HG03439 (cell line): ENCODE results near the gene CHAC1.

Source experiments
- ATAC-seq: cut with Tn5 transposase; IDR thresholded peaks from one replicate; pipeline ENCODE4 v1.9.1; 2021; ENCODE audit warnings: mild to moderate bottlenecking, moderate library complexity; ENCODE audit not compliant: unreplicated experiment

CHAC1 gene

GRCh38 chr15:40922608-40923005 is 30.7 kb upstream of the CHAC1 start:
- ATAC-seq, result no peak

GRCh38 chr15:40923551-40923950 is 29.7 kb upstream of the CHAC1 start:
- ATAC-seq, result no peak

- no peak for ATAC-seq
Measured at GRCh38 chr15:40925495-40925862, 27.8 kb upstream of the CHAC1 start.

GRCh38 chr15:40925863-40926658 is 27.2 kb upstream of the CHAC1 start:
- ATAC-seq, result no peak

GRCh38 chr15:40926659-40927494 is 26.4 kb upstream of the CHAC1 start:
- ATAC-seq, result no peak

GRCh38 chr15:40927495-40927872 is 25.8 kb upstream of the CHAC1 start:
- no peak for ATAC-seq

GRCh38 chr15:40927873-40928806 is 25.1 kb upstream of the CHAC1 start:
- no peak for ATAC-seq

GRCh38 chr15:40928821-40929659 is 24.2 kb upstream of the CHAC1 start, which contains the start of gene DLL4:
TSS of gene DLL4 (plus strand) at chr15:40929340. CDS start at chr15:40929669, 329 bp downstream.
- ATAC-seq, result no peak

GRCh38 chr15:40929660-40930429 is 23.4 kb upstream of the CHAC1 start:
- ATAC-seq, result no peak

GRCh38 chr15:40930430-40931299 is 22.6 kb upstream of the CHAC1 start:
- ATAC-seq, result no peak

GRCh38 chr15:40931300-40932142 is 21.8 kb upstream of the CHAC1 start:
- no peak for ATAC-seq

GRCh38 chr15:40932156-40932555 is 21.1 kb upstream of the CHAC1 start:
- ATAC-seq, result no peak

- ATAC-seq, result no peak
Measured at GRCh38 chr15:40932649-40933516, 20.4 kb upstream of the CHAC1 start.

GRCh38 chr15:40933517-40933902 is 19.8 kb upstream of the CHAC1 start:
- ATAC-seq, result no peak

GRCh38 chr15:40934457-40934856 is 18.8 kb upstream of the CHAC1 start:
- no peak for ATAC-seq

GRCh38 chr15:40936234-40936708 is 17.0 kb upstream of the CHAC1 start:
- no peak for ATAC-seq
